ENCODE data around the gene TBC1D22A.
"Not testable (repeated sequence)": the region's sequence is repeated elsewhere in the genome, so short reads cannot be mapped to it uniquely, and the experiment has no call there.

Gene TBC1D22A

GRCh38 chr22:47115921-47116320 is 353.5 kb downstream of the TBC1D22A start:
- H2AFZ ChIP-seq (ENCODE audit: low read depth): no peak overlapping the region
- no peaks in the 10 kb centered on the region for H4K20me1 ChIP-seq (ENCODE audit: insufficient read depth)
- H3K79me2 ChIP-seq (ENCODE audit: insufficient read depth, low read depth): no peaks in the 10 kb centered on the region
- no peaks in the 10 kb centered on the region for H3K36me3 ChIP-seq (ENCODE audit: insufficient read depth)
- no peaks in the 10 kb centered on the region for H3K27me3 ChIP-seq (ENCODE audit: insufficient read depth, low read depth)
- TF ChIP-seq CTCF (conservative IDR thresholded peaks at IDR 0.05; ENCODE audit: low read depth, low read length): no peak
- H3K4me1 ChIP-seq (ENCODE audit: low read depth, poor library complexity, severe bottlenecking): no peaks in the 10 kb centered on the region
- no peak overlapping the region for H3K4me2 ChIP-seq
- no peak overlapping the region for H3K4me3 ChIP-seq (IDR thresholded peaks at IDR 0.05; ENCODE audit: insufficient read depth, low read depth, low read length)
- no peak overlapping the region for H3K9ac ChIP-seq
- no peak overlapping the region for H3K27ac ChIP-seq

GRCh38 chr22:47116426-47117341 is 354.2 kb downstream of the TBC1D22A start:
- Histone ChIP-seq H3K36me3 (ENCODE audit: insufficient read depth) (no peaks in the 10 kb centered on the region), H3K9ac (no peak overlapping the region), H3K4me2 (no peak overlapping the region), H3K27me3 (ENCODE audit: insufficient read depth, low read depth) (no peaks in the 10 kb centered on the region), H3K79me2 (ENCODE audit: insufficient read depth, low read depth) (no peaks in the 10 kb centered on the region), H2AFZ (ENCODE audit: low read depth) (no peak overlapping the region), H4K20me1 (ENCODE audit: insufficient read depth) (no peaks in the 10 kb centered on the region), H3K27ac (no peak overlapping the region), H3K4me1 (ENCODE audit: low read depth, poor library complexity, severe bottlenecking) (no peaks in the 10 kb centered on the region), H3K4me3 (IDR thresholded peaks at IDR 0.05; ENCODE audit: insufficient read depth, low read depth, low read length) (no peak overlapping the region)
- no peak for TF ChIP-seq CTCF (conservative IDR thresholded peaks at IDR 0.05; ENCODE audit: low read depth, low read length)

GRCh38 chr22:47117442-47117841 is 355.0 kb downstream of the TBC1D22A start:
- not testable (repeated sequence) for H3K27ac ChIP-seq; H3K4me1 ChIP-seq (ENCODE audit: low read depth, poor library complexity, severe bottlenecking); H3K36me3 ChIP-seq (ENCODE audit: insufficient read depth); H3K4me3 ChIP-seq (IDR thresholded peaks at IDR 0.05; ENCODE audit: insufficient read depth, low read depth, low read length); H3K9ac ChIP-seq; H4K20me1 ChIP-seq (ENCODE audit: insufficient read depth); H2AFZ ChIP-seq (ENCODE audit: low read depth); H3K4me2 ChIP-seq; H3K79me2 ChIP-seq (ENCODE audit: insufficient read depth, low read depth); H3K27me3 ChIP-seq (ENCODE audit: insufficient read depth, low read depth)

GRCh38 chr22:47119181-47119580 is 356.7 kb downstream of the TBC1D22A start:
- no peak for TF ChIP-seq CTCF (conservative IDR thresholded peaks at IDR 0.05; ENCODE audit: low read depth, low read length)
- H3K4me2 ChIP-seq: no peak overlapping the region

GRCh38 chr22:47120399-47120798 is 357.9 kb downstream of the TBC1D22A start:
- Histone ChIP-seq H2AFZ (ENCODE audit: low read depth) (no peak overlapping the region), H3K4me3 (IDR thresholded peaks at IDR 0.05; ENCODE audit: insufficient read depth, low read depth, low read length) (no peak overlapping the region), H3K36me3 (ENCODE audit: insufficient read depth) (no peaks in the 10 kb centered on the region), H3K27me3 (ENCODE audit: insufficient read depth, low read depth) (no peaks in the 10 kb centered on the region), H3K79me2 (ENCODE audit: insufficient read depth, low read depth) (no peaks in the 10 kb centered on the region), H3K27ac (no peak overlapping the region), H3K9ac (no peak overlapping the region), H3K4me2 (no peak overlapping the region), H4K20me1 (ENCODE audit: insufficient read depth) (no peaks in the 10 kb centered on the region), H3K4me1 (ENCODE audit: low read depth, poor library complexity, severe bottlenecking) (no peaks in the 10 kb centered on the region)
- no peak for TF ChIP-seq CTCF (conservative IDR thresholded peaks at IDR 0.05; ENCODE audit: low read depth, low read length)

More at GRCh38 chr22:47119181-47119580, 356.7 kb downstream of the TBC1D22A start:
- H3K36me3 ChIP-seq (ENCODE audit: insufficient read depth): no peaks in the 10 kb centered on the region
- no peak overlapping the region for H3K27ac ChIP-seq
- no peak overlapping the region for H3K4me3 ChIP-seq (IDR thresholded peaks at IDR 0.05; ENCODE audit: insufficient read depth, low read depth, low read length)
- H3K79me2 ChIP-seq (ENCODE audit: insufficient read depth, low read depth): no peaks in the 10 kb centered on the region
- H3K27me3 ChIP-seq (ENCODE audit: insufficient read depth, low read depth): no peaks in the 10 kb centered on the region
- H3K9ac ChIP-seq: no peak overlapping the region
- no peaks in the 10 kb centered on the region for H3K4me1 ChIP-seq (ENCODE audit: low read depth, poor library complexity, severe bottlenecking)
- no peak overlapping the region for H2AFZ ChIP-seq (ENCODE audit: low read depth)
- H4K20me1 ChIP-seq (ENCODE audit: insufficient read depth): no peaks in the 10 kb centered on the region
